BE2C (cell line): Measurements from ENCODE around the gene SMARCD3.

Source experiments
- DNase-seq: peaks from one replicate; pipeline ENCODE4 v3.0.0-alpha.2; 2020
- H3K27me3 ChIP-seq: fragments of 250-450 bp; sonication (Bioruptor Pico); 2 replicates; pipeline ENCODE4 v1.5.1; 2020; ENCODE audit warnings: mild to moderate bottlenecking
- H3K36me3 ChIP-seq: fragments of 250-450 bp; sonication (Bioruptor Pico); 2 replicates; pipeline ENCODE4 v1.5.1; 2020; ENCODE audit warnings: mild to moderate bottlenecking
- H3K4me1 ChIP-seq: fragments of 250-450 bp; sonication (Bioruptor Pico); 2 replicates; pipeline ENCODE4 v1.5.1; 2020
- H3K4me3 ChIP-seq: 2 replicates; pipeline ENCODE4 v1.5.1; 2011; ENCODE audit warnings: low read depth, low read length
- H3K9me3 ChIP-seq: fragments of 250-450 bp; sonication (Bioruptor Pico); 2 replicates; pipeline ENCODE4 v1.5.1; 2020
- TF ChIP-seq, protein P1 (sequence below): IDR thresholded peaks from 2 replicates; pipeline ENCODE4 v1.5.1; 2012; ENCODE audit warnings: mild to moderate bottlenecking, low read depth, low read length

SMARCD3 gene

DNA sequence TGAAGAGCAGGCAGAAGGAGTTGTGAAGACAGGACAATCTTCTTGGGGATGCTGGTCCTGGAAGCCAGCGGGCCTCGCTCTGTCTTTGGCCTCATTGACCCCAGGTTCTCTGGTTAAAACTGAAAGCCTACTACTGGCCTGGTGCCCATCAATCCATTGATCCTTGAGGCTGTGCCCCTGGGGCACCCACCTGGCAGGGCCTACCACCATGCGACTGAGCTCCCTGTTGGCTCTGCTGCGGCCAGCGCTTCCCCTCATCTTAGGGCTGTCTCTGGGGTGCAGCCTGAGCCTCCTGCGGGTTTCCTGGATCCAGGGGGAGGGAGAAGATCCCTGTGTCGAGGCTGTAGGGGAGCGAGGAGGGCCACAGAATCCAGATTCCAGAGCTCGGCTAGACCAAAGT is 14.7 kb downstream of the SMARCD3 start:
- peaks cover 6% of the 10 kb centered on the region for H3K4me1 ChIP-seq
- TF ChIP-seq, protein P1, sequence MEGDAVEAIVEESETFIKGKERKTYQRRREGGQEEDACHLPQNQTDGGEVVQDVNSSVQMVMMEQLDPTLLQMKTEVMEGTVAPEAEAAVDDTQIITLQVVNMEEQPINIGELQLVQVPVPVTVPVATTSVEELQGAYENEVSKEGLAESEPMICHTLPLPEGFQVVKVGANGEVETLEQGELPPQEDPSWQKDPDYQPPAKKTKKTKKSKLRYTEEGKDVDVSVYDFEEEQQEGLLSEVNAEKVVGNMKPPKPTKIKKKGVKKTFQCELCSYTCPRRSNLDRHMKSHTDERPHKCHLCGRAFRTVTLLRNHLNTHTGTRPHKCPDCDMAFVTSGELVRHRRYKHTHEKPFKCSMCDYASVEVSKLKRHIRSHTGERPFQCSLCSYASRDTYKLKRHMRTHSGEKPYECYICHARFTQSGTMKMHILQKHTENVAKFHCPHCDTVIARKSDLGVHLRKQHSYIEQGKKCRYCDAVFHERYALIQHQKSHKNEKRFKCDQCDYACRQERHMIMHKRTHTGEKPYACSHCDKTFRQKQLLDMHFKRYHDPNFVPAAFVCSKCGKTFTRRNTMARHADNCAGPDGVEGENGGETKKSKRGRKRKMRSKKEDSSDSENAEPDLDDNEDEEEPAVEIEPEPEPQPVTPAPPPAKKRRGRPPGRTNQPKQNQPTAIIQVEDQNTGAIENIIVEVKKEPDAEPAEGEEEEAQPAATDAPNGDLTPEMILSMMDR: no peak
- peak overlapping the region; percentile 98 for H3K4me3 ChIP-seq
- H3K9me3 ChIP-seq: no peaks in the 10 kb centered on the region
- DNase-seq: no peak
- no peaks in the 10 kb centered on the region for H3K27me3 ChIP-seq
- H3K36me3 ChIP-seq: peaks cover 50% of the 10 kb centered on the region

DNA sequence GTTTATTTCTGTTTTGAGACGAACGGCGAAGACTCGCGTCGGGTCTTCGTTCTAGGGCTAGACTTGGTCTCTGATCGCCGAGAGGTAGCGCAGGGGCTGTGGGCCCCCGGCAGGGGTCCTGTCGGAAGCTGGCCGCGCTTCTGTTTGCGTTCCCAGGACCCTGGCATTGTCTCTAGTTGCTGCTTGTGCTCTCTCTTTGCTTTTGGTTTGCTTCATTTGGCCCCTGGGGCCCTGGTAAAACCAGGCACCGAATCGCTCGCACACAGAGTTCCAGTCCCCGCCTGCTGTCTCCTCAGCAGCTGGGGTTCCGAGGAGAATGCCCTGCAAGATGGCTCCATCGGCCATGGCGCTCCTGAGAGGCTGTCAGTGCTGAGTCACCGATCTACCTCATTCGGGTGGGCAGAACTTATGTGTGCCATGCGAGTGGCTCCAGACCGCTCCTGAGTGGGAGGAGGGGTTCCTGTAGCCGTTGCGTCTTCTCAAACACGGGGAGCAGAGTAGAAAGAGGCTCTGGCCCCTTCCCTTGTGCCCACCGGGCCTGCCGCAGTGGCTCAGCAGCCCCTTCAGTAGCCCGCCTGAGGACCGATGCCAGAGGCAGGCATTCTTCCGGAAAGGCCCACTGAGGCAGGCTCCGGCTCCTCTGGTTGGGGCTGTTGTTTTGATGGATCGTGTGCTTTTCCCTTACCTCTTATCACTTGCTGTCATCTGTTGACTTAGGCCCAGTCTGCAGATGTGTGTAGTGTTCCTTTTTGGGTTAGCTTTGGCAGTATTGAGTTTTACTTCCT is 15.4 kb downstream of the SMARCD3 start:
- Histone ChIP-seq H3K27me3 (no peaks in the 10 kb centered on the region), H3K36me3 (peaks cover 46% of the 10 kb centered on the region), H3K4me3 (peak overlapping the region; percentile 98), H3K4me1 (peaks cover 6% of the 10 kb centered on the region), H3K9me3 (no peaks in the 10 kb centered on the region)
- DNase-seq: peak; percentile 65
- TF ChIP-seq, protein P1: no peak

DNA sequence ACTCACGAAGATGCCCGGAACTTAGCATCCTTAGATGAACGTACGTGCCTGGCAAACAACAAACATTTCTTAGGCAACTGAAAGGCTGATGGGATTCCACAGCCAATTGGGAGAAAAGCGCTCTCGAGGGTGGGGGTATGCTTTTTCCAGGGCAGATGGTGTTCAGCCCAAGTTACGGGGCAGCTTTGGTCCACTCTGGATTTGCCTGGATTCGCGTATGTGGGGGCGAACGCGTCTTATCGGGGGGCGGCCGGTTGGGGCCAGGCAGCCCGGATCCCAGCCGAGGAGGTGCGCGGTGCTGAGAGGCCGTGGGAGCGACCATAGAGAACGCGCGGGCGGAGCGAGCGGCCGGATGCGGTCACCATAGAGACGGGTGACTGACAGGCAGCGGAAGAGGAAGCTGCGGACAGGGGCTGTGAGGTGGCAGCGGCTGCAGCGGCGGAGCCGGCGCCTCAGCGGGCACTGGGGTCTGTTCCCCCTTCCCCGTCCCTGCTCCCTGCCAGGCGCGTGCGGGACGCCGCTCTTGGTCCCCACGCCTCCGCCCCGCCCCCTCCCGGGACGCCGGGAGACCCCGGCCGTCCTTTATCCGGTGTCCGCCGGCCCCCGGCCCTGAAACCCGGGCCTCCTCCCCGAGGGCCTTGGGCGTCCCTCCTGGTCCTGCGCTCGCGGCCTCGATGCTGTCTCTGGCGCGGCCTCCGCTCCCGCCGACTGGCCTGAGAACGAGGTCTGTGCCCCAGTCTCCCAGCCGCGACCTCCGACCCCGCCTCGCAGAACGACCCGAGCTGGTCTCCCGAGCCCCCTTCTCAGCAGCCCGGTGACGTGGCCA is 16.2 kb downstream of the SMARCD3 start, which contains the start of gene CHPF2:
TSS of gene CHPF2 (plus strand) at position 393 of the 826 bp plus-strand sequence. CDS start 1,529 bp downstream, outside the sequence.
- Histone ChIP-seq H3K4me1 (peaks cover 6% of the 10 kb centered on the region), H3K36me3 (peaks cover 39% of the 10 kb centered on the region), H3K27me3 (no peaks in the 10 kb centered on the region), H3K4me3 (peak within 1 kb of the TSS; percentile 98), H3K9me3 (no peaks in the 10 kb centered on the region)
- DNase-seq: peak; percentile 94
- TF ChIP-seq, protein P1: no peak

DNA sequence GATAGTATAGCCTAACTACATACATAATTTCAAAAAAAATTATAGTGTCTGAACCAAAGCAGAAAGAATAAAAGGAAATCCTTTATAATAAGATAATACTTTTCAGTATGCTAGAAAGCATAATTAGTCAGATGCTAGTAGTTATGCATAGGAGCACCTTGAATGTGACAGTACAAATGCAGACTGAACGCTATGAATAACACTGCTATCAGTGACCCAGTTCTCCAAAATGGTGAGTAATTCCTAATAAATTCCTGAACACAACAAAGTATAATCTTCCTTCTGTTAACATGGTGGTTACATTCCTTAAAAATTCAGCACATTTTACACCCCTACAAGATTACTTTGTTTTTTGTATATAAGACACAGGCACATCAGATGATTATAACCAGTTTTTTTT is 17.4 kb downstream of the SMARCD3 start:
- H3K36me3 ChIP-seq: peaks cover 27% of the 10 kb centered on the region
- no peak overlapping the region for H3K4me3 ChIP-seq
- peaks cover 6% of the 10 kb centered on the region for H3K4me1 ChIP-seq
- H3K9me3 ChIP-seq: no peaks in the 10 kb centered on the region
- TF ChIP-seq, protein P1: no peak
- no peak for DNase-seq
- no peaks in the 10 kb centered on the region for H3K27me3 ChIP-seq

DNA sequence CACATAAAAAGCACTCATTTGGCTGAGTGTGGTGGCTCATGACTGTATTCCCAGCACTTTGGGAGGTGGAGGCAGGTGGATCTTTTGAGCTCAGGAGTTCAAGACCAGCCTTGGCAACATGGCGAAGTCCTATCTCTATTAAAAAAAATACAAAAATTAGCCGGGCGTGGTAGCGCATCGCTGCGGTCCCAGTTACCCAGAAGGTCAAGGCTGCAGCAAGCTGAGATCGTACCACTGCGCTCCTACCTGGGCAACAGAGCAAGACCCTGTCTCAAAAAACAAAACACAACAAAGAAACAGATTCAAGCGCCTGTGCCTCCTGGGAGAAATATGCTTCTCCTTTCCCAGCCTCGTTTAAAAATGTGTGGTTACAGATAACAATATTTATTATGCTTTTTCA is 19.2 kb downstream of the SMARCD3 start:
- H3K36me3 ChIP-seq: peaks cover 29% of the 10 kb centered on the region
- peaks cover 6% of the 10 kb centered on the region for H3K4me1 ChIP-seq
- H3K4me3 ChIP-seq: no peak overlapping the region
- TF ChIP-seq, protein P1: no peak
- no peak for DNase-seq
- no peaks in the 10 kb centered on the region for H3K27me3 ChIP-seq
- H3K9me3 ChIP-seq: no peaks in the 10 kb centered on the region
